Lower leg skin (tissue), 3 donors: ENCODE data around the gene SLC13A3.

ENCODE experiments used
- POLR2A ChIP-seq, 2 donors: fragments of 450-650 bp; IDR thresholded peaks; one replicate each; pipeline ENCODE4 v1.6.1; 2016 to 2017; ENCODE audit warnings: antibody characterized with exemption in 2 of 2, mild to moderate bottlenecking in 1 of 2, moderate library complexity in 1 of 2
- TF ChIP-seq, protein P1 (sequence below), 3 donors: fragments of 450-650 bp; IDR thresholded peaks; one replicate each; pipeline ENCODE4 v1.5.1; 2016; ENCODE audit warnings: antibody characterized with exemption in 3 of 3, mild to moderate bottlenecking in 3 of 3, moderate library complexity in 2 of 3

DNA sequence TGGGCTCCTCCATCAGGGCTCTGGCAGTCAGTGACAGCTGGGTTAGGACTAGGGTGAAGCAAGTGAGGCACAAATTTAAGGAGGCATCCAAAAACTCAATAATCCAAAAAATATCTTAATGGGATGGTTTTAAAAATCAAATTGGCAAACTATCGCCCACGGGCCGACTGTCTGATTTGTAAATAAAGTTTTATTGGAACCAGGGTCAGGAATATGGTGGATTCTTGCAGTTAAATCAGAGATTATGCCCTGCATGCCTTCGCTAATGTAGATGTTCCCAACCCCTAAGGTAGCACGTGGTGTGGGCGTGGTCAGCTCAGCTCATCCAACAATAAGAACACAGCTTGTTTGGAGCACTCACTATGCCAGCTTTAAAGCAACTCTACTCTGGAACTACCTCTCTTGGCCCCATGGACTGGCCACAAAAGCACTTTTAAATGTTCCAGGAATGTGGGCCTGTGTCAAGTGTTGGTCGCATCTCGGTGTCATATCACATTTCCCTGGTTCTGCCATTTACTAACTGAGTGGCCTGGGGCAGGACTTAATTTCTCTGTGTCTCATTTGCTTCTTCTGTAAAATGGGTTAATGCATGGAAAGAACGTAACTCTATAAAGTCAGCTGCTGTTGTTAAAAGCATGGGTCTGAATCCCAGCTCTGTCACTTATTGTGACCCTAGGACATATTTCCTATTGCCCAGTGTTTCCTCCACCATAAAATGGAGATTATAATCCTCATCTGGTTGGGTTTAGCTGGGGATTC, 31.0 kb upstream of the SLC13A3 start:
- TF ChIP-seq, protein P1, sequence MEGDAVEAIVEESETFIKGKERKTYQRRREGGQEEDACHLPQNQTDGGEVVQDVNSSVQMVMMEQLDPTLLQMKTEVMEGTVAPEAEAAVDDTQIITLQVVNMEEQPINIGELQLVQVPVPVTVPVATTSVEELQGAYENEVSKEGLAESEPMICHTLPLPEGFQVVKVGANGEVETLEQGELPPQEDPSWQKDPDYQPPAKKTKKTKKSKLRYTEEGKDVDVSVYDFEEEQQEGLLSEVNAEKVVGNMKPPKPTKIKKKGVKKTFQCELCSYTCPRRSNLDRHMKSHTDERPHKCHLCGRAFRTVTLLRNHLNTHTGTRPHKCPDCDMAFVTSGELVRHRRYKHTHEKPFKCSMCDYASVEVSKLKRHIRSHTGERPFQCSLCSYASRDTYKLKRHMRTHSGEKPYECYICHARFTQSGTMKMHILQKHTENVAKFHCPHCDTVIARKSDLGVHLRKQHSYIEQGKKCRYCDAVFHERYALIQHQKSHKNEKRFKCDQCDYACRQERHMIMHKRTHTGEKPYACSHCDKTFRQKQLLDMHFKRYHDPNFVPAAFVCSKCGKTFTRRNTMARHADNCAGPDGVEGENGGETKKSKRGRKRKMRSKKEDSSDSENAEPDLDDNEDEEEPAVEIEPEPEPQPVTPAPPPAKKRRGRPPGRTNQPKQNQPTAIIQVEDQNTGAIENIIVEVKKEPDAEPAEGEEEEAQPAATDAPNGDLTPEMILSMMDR (IDR thresholded peaks at IDR 0.05): no peak
- no peak for TF ChIP-seq POLR2A (IDR thresholded peaks at IDR 0.05)
